Loucy (cell line): ENCODE data around the gene OGA.
"Not testable (repeated sequence)": the region's sequence is repeated elsewhere in the genome, so short reads cannot be mapped to it uniquely, and the experiment has no call there.

Experiments
- H2AFZ ChIP-seq: fragments of 200-600 bp; sonication (generic); 2 replicates; pipeline ENCODE4 v1.6.0; 2016; ENCODE audit warnings: antibody characterized with exemption, mild to moderate bottlenecking, low read length, moderate library complexity
- H3F3A ChIP-seq: fragments of 200-600 bp; 2 replicates; pipeline ENCODE4 v1.6.0; 2016; ENCODE audit warnings: antibody characterized with exemption, low read depth, mild to moderate bottlenecking
- H3K27me3 ChIP-seq: fragments of 200-600 bp; sonication (generic); 2 replicates; pipeline ENCODE4 v1.6.1; 2014; ENCODE audit warnings: low read length, mild to moderate bottlenecking; ENCODE audit not compliant: insufficient read depth, poor library complexity, severe bottlenecking
- H3K36me3 ChIP-seq: fragments of 200-600 bp; sonication (generic); 2 replicates; pipeline ENCODE4 v1.6.1; 2016; ENCODE audit warnings: low read length; ENCODE audit not compliant: insufficient read depth
- H3K4me1 ChIP-seq: fragments of 200-600 bp; sonication (generic); 2 replicates; pipeline ENCODE4 v1.5.1; 2014; ENCODE audit warnings: low read length, mild to moderate bottlenecking; ENCODE audit not compliant: insufficient read depth, poor library complexity, severe bottlenecking
- H3K4me2 ChIP-seq: fragments of 200-600 bp; sonication (generic); 2 replicates; pipeline ENCODE4 v1.6.0; 2014; ENCODE audit warnings: antibody characterized with exemption, low read length, low read depth, mild to moderate bottlenecking; ENCODE audit not compliant: poor library complexity, severe bottlenecking
- H3K4me3 ChIP-seq: fragments of 200-600 bp; sonication (generic); 2 replicates; pipeline ENCODE4 v1.5.1; 2014; ENCODE audit warnings: low read length, mild to moderate bottlenecking, mixed read lengths; ENCODE audit not compliant: poor library complexity, severe bottlenecking
- H3K79me2 ChIP-seq: fragments of 200-600 bp; sonication (generic); 2 replicates; pipeline ENCODE4 v1.6.1; 2014; ENCODE audit warnings: low read length; ENCODE audit not compliant: insufficient read depth
- H3K9ac ChIP-seq: fragments of 200-600 bp; sonication (generic); 2 replicates; pipeline ENCODE4 v1.6.0; 2014; ENCODE audit warnings: mild to moderate bottlenecking, low read depth, low read length, moderate library complexity; ENCODE audit not compliant: poor library complexity, severe bottlenecking
- H3K9me2 ChIP-seq: fragments of 200-600 bp; sonication (generic); replicated peaks from 2 replicates; pipeline ENCODE4 v1.6.1; 2016; ENCODE audit warnings: low read depth, low read length, mixed read lengths
- H3K9me3 ChIP-seq: fragments of 200-600 bp; sonication (generic); 2 replicates; pipeline ENCODE4 v1.6.1; 2014; ENCODE audit warnings: mild to moderate bottlenecking, antibody characterized with exemption, low read length, low read depth; ENCODE audit not compliant: insufficient read depth
- H4K20me1 ChIP-seq: fragments of 200-600 bp; sonication (generic); 2 replicates; pipeline ENCODE4 v1.6.0; 2014; ENCODE audit warnings: antibody characterized with exemption, low read length, mild to moderate bottlenecking; ENCODE audit not compliant: insufficient read depth, poor library complexity, severe bottlenecking
- EZH2phosphoT487 ChIP-seq: fragments of 200-600 bp; IDR thresholded peaks from 2 replicates; pipeline ENCODE4 v1.6.1; 2018; ENCODE audit warnings: antibody characterized with exemption, mild to moderate bottlenecking, moderate library complexity, borderline replicate concordance
- TF ChIP-seq, protein P1 (sequence below): fragments of 200-600 bp; sonication (generic); conservative IDR thresholded peaks from 2 replicates; pipeline ENCODE4 v1.5.1; 2014; ENCODE audit warnings: mild to moderate bottlenecking, antibody characterized with exemption, low read length

OGA gene

DNA sequence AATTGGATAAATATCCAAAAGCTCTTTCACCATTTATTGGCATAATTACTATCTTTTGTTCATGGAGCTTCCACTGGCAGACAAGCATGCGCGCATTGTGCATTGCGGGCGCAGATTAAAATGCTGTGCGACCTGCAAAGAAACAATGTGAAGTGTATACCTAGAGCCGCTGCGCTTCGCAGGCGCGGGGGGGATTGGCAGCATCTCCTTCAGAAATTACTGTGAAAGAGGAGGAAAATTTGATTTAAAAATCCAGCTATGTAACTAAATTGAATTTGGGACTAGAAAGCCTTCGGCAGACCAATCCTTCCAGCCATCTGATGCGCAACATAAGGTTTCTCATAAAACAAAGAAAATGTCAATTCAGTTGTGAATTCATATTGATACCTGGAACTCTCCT is 24.7 kb downstream of the OGA start:
- no peak overlapping the region for H3K4me3 ChIP-seq
- H3K9me2 ChIP-seq: no peaks in the 10 kb centered on the region
- no peaks in the 10 kb centered on the region for H3F3A ChIP-seq
- no peak overlapping the region for H2AFZ ChIP-seq
- H4K20me1 ChIP-seq: peaks cover 33% of the 10 kb centered on the region
- H3K9me3 ChIP-seq: no peaks in the 10 kb centered on the region
- H3K9ac ChIP-seq: no peak overlapping the region
- no peaks in the 10 kb centered on the region for H3K27me3 ChIP-seq
- no peak for TF ChIP-seq EZH2phosphoT487
- TF ChIP-seq, protein P1, sequence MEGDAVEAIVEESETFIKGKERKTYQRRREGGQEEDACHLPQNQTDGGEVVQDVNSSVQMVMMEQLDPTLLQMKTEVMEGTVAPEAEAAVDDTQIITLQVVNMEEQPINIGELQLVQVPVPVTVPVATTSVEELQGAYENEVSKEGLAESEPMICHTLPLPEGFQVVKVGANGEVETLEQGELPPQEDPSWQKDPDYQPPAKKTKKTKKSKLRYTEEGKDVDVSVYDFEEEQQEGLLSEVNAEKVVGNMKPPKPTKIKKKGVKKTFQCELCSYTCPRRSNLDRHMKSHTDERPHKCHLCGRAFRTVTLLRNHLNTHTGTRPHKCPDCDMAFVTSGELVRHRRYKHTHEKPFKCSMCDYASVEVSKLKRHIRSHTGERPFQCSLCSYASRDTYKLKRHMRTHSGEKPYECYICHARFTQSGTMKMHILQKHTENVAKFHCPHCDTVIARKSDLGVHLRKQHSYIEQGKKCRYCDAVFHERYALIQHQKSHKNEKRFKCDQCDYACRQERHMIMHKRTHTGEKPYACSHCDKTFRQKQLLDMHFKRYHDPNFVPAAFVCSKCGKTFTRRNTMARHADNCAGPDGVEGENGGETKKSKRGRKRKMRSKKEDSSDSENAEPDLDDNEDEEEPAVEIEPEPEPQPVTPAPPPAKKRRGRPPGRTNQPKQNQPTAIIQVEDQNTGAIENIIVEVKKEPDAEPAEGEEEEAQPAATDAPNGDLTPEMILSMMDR: no peak
- no peak overlapping the region for H3K4me2 ChIP-seq
- H3K36me3 ChIP-seq: peaks cover 93% of the 10 kb centered on the region
- H3K4me1 ChIP-seq: no peaks in the 10 kb centered on the region
- peaks cover 15% of the 10 kb centered on the region for H3K79me2 ChIP-seq

DNA sequence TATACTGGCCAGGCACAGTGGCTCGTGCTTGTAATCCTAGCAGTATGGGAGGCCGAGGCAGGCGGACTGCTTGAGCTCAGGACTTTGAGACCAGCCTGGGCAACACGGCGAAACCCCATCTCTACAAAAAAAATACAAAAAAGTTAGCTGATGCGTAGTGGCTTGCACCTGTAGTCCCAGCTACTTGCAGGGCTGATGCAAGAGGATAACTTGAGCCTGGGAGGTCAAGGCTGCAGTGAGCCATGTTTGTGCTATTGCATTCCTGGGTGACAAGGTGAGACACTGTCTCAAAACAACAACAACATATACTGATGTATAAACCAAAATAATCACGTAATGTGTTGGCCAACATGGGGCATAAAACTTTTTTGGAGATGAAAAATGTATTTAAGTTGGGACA is 28.6 kb downstream of the OGA start:
- Histone ChIP-seq H3K27me3 (no peaks in the 10 kb centered on the region), H3K4me2 (no peak overlapping the region), H4K20me1 (peaks cover 7% of the 10 kb centered on the region), H3K9ac (no peak overlapping the region), H3F3A (no peaks in the 10 kb centered on the region), H3K79me2 (no peaks in the 10 kb centered on the region), H3K4me1 (no peaks in the 10 kb centered on the region), H3K9me3 (no peaks in the 10 kb centered on the region), H2AFZ (no peak overlapping the region), H3K4me3 (no peak overlapping the region), H3K9me2 (no peaks in the 10 kb centered on the region), H3K36me3 (peaks cover 86% of the 10 kb centered on the region)
- TF ChIP-seq EZH2phosphoT487: no peak
- TF ChIP-seq, protein P1: no peak

DNA sequence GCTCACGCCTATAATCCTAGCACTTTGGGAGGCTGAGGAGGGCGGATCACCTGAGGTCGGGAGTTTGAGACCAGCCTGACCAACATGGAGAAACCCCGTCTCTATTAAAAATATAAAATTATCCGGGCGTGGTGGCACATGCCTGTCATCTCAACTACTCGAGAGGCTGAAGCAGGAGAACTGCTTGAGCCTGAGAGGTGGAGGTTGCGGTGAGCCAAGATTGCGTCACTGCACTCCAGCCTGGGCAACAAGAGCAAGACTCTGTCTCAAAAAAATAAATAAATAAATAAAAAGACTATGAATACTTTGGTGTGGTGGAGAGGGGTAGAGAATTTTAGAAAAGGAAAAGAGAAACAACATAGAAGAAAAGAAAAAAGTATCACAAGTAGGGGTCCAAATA is 29.0 kb downstream of the OGA start:
- not testable (repeated sequence) for H3K79me2 ChIP-seq, H3F3A ChIP-seq, H3K27me3 ChIP-seq, H3K4me2 ChIP-seq, H2AFZ ChIP-seq, H3K9me3 ChIP-seq, H3K9ac ChIP-seq, H3K4me1 ChIP-seq, H4K20me1 ChIP-seq, H3K4me3 ChIP-seq, H3K9me2 ChIP-seq
- H3K36me3 ChIP-seq: peaks cover 83% of the 10 kb centered on the region

DNA sequence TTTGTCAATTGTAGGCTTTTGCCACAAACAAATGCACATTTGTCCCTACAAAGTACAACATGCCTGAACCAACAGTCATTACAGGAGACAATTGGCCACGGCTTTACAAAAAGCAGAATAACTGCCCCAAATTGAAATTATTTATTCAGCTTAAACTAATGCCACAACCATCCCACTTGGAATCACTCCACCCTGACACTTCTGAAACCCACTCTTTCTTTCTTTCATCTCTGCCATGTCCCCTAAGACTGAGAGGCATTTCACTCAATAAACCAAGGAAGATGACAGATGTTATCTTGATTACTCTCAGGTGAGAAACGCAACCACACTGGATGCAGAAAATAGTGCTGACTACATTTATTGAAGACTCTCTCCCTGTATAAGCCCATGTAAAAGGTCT is 32.4 kb downstream of the OGA start:
- H3K79me2 ChIP-seq: peaks cover 14% of the 10 kb centered on the region; the same call in 1 of the 2 replicates
- H3K9ac ChIP-seq: no peak overlapping the region
- peaks cover 2% of the 10 kb centered on the region for H4K20me1 ChIP-seq
- H2AFZ ChIP-seq: no peak overlapping the region
- TF ChIP-seq, protein P1: no peak
- no peak for TF ChIP-seq EZH2phosphoT487
- H3K36me3 ChIP-seq: peaks cover 52% of the 10 kb centered on the region; the same call in 1 of the 2 replicates
- H3K27me3 ChIP-seq: no peaks in the 10 kb centered on the region
- H3K9me3 ChIP-seq: no peaks in the 10 kb centered on the region
- H3K4me2 ChIP-seq: no peak overlapping the region
- H3K4me1 ChIP-seq: peaks cover 12% of the 10 kb centered on the region
- no peaks in the 10 kb centered on the region for H3F3A ChIP-seq
- no peak overlapping the region for H3K4me3 ChIP-seq
- H3K9me2 ChIP-seq: no peaks in the 10 kb centered on the region
